GM21825 (cell line): ENCODE results near the gene INSRR.

Experiments
- ATAC-seq: cut with Tn5 transposase; IDR thresholded peaks from one replicate; pipeline ENCODE4 v1.9.1; 2021; ENCODE audit warnings: mild to moderate bottlenecking, moderate library complexity; ENCODE audit not compliant: unreplicated experiment

Gene INSRR

DNA sequence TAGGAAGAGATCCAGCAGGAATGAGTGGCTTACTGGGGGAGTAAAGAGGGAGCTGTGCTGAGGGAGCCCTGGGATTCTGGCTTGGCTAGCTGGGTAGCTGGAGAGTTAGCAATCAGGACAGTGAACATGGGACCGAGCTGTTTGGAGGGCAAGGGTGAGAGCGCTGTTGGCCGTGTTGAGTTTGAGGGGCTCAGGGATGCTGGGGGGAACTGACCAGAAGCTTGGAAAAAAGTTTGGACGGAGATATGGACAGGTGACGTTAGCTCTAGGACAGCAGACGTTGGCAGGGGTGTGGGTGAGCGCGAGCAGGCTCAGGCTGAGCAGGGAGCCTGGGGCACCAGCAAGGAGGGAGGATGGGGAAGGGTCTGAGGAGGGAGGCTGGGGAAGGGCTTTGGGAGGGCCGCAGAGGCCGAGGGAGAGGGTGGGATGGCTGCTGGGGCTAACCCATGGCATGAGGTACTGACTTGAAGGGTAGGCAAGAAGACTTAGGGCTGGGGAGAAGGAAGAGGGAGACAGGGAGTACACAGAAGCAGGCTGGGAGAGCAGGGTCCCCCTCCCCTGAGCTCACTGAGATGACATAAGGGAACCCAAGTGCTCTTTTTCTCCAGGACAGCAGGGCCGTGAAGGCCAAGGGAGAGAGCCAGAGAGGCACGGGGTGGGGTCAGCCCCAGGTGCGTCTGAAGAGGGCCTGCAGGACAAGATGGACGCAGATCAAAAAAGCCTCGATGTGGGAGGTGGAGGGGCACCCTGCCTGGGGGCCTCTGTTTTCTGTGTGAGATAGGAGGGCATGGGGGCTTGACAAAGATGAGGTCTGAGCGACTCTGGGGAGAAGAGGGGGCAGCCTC, 50.5 kb downstream of the INSRR start:
- ATAC-seq: no peak

DNA sequence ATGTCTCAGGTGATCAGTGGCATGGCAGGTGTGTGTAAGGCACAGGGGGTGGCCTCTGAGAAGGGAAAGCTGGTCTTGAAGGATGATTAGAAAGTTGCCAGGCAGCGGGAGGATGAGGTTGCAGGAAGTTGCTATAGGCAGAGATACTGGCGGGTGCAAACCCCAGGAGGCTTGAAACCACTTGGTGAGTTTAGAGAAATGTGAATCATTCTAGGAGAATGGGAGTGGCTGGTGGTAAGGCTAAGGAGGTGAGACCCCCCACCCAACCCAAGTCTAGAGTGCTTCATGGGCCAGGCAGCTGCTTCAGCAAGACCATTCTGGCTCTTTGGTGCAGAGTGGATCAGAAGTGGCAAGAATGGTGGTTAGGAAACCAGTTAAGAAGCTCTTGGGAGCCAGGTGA, 51.3 kb downstream of the INSRR start:
- ATAC-seq: no peak

GRCh38 chr1:156806512-156807440, 52.1 kb downstream of the INSRR start:
- ATAC-seq: no peak

- ATAC-seq: no peak
Measured at GRCh38 chr1:156805766-156806511, 53.0 kb downstream of the INSRR start.

GRCh38 chr1:156804572-156805243, 54.2 kb downstream of the INSRR start:
- no peak for ATAC-seq

- no peak for ATAC-seq
Measured at GRCh38 chr1:156804026-156804425, 54.9 kb downstream of the INSRR start.

GRCh38 chr1:156803086-156803851, 55.6 kb downstream of the INSRR start:
- ATAC-seq: no peak

- no peak for ATAC-seq
Measured at GRCh38 chr1:156802421-156802935, 56.4 kb downstream of the INSRR start.

GRCh38 chr1:156801409-156802121, 57.4 kb downstream of the INSRR start:
- ATAC-seq: no peak

GRCh38 chr1:156797212-156797871, 61.6 kb downstream of the INSRR start:
- no peak for ATAC-seq

DNA sequence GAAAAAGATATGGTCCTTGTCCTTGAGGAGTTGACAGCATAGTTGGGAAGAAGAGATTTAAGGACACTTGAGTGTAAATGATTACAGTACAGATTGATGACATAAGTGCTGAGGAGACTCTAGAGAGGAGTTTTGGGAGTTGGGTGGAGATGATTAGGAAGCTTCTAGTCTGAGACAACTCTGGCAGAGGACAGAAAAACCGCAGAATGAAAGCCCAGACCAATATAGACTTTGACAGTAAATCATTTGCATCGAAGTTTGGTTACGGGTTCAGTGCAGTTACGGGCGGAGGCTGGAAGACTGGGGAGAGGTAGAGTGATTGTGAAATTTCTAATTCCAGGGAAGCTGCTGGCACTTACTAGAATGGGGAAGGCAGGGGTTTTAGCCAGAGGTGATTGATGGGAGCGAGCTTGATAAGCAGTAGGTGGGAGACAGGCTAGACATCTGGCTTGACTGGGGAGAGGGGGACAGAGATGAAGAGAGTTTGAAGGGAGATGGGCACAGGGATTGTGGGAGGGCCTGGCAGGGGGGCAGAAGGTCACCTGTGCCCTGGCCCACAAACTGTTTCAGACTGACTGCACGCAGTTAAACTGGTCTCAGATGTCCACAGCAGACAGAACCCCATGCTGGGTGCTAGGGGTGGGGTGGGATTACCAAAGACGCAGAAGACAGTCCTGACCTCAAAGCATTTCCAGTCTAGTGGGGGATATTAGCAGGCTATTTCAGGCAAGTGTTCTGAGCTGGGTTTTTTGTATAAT, 62.4 kb downstream of the INSRR start:
- no peak for ATAC-seq

DNA sequence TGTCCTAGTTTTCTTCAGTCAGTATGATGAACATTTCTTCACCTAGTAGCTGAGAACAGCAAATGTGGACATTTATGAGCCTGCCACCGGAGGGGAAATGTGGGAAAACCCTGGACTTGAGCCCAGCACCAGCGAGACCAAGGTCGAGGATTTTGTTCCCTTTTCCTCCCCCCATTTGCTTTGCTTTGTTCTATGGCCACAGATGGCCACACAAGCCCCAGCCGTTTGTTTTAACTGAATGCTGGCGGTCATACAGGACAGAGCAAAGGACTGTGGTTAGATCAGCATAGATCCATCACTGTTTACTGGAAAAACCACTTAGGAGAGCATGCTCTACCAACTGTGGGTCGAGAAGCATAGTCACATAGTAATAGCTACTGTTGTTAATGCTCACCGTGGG, 63.1 kb downstream of the INSRR start:
- ATAC-seq: no peak

DNA sequence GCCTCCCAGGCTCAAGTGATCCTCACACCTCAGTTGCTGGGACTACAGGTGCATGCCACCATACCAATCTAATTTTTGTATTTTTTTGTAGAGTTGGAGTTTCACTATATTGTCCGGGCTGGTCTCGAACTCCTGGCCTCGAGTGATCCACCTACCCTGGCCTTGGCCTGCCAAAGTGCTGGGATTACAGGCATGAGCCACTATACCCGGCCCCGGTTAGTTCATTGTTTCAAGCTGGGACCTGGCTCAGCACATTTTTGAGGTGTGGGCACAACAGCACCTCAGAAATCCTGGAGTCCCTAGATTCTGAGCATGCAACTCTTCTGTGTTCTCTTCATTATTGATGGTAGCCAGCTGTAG, 63.6 kb downstream of the INSRR start:
- ATAC-seq: no peak

DNA sequence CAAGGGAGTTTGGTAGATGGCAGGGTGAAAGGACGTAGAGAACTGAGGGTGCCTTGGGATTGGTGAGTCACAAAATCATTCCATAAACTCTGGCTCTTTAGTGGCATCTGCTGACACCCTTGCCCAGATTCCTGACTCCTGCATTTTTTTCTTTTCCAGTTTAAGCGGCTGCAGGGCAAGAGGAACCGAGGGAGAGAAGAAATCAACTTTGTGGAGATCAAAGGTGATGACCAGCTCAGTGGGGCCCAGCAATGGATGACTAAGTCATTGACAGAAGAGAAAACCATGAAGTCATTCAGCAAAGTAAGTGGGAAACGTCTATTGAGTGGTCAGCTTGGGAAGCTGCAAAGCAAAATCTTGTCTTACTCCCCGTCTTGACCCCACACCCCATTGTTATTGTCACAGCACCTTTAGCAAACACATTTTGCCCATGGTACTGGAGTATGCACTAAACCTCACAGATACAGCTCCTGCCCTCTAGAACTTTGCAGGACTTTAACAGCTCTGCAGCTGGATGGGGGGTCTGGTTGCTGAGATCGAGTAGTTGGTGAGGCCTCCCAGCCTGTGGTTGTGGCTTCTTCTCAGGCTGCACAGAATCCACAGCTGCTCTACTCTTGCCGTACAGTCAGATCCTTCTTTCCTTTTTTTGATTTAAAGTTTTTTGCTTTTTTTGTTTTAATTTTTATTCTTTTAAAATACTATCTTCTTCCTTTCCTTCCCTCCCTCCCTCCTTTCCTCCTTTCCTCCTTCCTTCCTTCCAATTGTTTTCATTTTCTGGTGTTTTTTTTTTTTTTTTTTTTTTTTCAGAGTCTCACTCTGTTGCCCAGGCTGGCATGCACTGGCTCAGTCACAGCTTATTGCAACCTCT, 64.2 kb downstream of the INSRR start:
- no peak for ATAC-seq
